Lung (tissue), 12 donors: ENCODE results near the gene TBC1D22A. TPM values are rescaled to one million over a fixed set of nuclear protein-coding genes. Genes with fewer than 3 reads are reported as not detected.

Experiments
- ATAC-seq: fragments of 200-7000 bp; cut with Tn5 transposase; one replicate; pipeline ENCODE4 v1.9.1; 2020; ENCODE audit warnings: moderate number of reproducible peaks; ENCODE audit not compliant: insufficient read depth, low FRiP score
- DNase-seq, 3 donors: peaks; one replicate each; pipeline ENCODE4 v3.0.0-alpha.2; 2013 to 2017
- H3K27ac ChIP-seq, 2 donors: one replicate each; pipeline ENCODE4 v1.5.1; 2013; ENCODE audit warnings: mild to moderate bottlenecking in 2 of 2, moderate library complexity in 2 of 2, control low read depth in 1 of 2, inconsistent platforms in 1 of 2, low read depth in 1 of 2, low read length in 1 of 2
- H3K27me3 ChIP-seq, 3 donors: one replicate each; pipeline ENCODE4 v1.5.1; 2013; ENCODE audit warnings: low read length in 2 of 3; ENCODE audit not compliant: control insufficient read depth in 3 of 3, insufficient read depth in 3 of 3
- H3K36me3 ChIP-seq, 4 donors: one replicate each; pipeline ENCODE4 v1.5.1; 2013; ENCODE audit warnings: low read length in 4 of 4, mild to moderate bottlenecking in 1 of 4, moderate library complexity in 1 of 4; ENCODE audit not compliant: control insufficient read depth in 4 of 4, insufficient read depth in 4 of 4
- H3K4me1 ChIP-seq, 5 donors: one replicate each; pipeline ENCODE4 v1.5.1; 2013; ENCODE audit warnings: low read length in 5 of 5, mild to moderate bottlenecking in 2 of 5, moderate library complexity in 1 of 5; ENCODE audit not compliant: control insufficient read depth in 5 of 5, insufficient read depth in 5 of 5
- H3K4me3 ChIP-seq: one replicate; pipeline ENCODE4 v1.5.1; 2013; ENCODE audit warnings: mild to moderate bottlenecking, control low read depth, moderate library complexity
- H3K9ac ChIP-seq, 2 donors: one replicate each; pipeline ENCODE4 v1.5.1; 2013; ENCODE audit warnings: low read length in 2 of 2, control low read depth in 1 of 2; ENCODE audit not compliant: insufficient read depth in 1 of 2
- H3K9me3 ChIP-seq, 4 donors: one replicate each; pipeline ENCODE4 v1.5.1; 2013; ENCODE audit warnings: low read length in 3 of 4, mild to moderate bottlenecking in 1 of 4, moderate library complexity in 1 of 4; ENCODE audit not compliant: control insufficient read depth in 4 of 4, insufficient read depth in 3 of 4
- WGBS, 2 donors: extraction: QIAGEN DNeasy Blood & Tissue Kit; methylation state at CpG; one replicate each; pipeline ENCODE4 v1.1.7; 2013; 5-methylcytosine and 5-hydroxymethylcytosine counted together
- polyA plus RNA-seq, 2 donors: library from polyadenylated mRNA; stranded (reverse); fragments of 200-250 nt; gene quantifications; one replicate each; pipeline ENCODE4 v1.2.1, GENCODE V29; 2013
- total RNA-seq, 2 donors: library from RNA; depleted of rRNA in 1 of 2; stranded (reverse); fragments of >200 nt in 1 of 2; gene quantifications; one replicate each; pipeline ENCODE4 v1.2.1, GENCODE V29; 2014 to 2021
- TF ChIP-seq, protein P1 (sequence below): IDR thresholded peaks from 2 replicates; pipeline ENCODE4 v1.5.1; 2012; ENCODE audit warnings: mild to moderate bottlenecking; ENCODE audit errors: control extremely low read depth, extremely low read depth
- donor health status: control.
- donor health status: control.
- donor health status: Bipolar disorder and iron deficiency.
- donor health status: healthy.
- donor health status: DM: yes; HTN: yes; CAD: no.

Gene TBC1D22A
- total and polyA plus RNA-seq, 4 donors: 20.2 to 38.4 (median 21.0) TPM

DNA sequence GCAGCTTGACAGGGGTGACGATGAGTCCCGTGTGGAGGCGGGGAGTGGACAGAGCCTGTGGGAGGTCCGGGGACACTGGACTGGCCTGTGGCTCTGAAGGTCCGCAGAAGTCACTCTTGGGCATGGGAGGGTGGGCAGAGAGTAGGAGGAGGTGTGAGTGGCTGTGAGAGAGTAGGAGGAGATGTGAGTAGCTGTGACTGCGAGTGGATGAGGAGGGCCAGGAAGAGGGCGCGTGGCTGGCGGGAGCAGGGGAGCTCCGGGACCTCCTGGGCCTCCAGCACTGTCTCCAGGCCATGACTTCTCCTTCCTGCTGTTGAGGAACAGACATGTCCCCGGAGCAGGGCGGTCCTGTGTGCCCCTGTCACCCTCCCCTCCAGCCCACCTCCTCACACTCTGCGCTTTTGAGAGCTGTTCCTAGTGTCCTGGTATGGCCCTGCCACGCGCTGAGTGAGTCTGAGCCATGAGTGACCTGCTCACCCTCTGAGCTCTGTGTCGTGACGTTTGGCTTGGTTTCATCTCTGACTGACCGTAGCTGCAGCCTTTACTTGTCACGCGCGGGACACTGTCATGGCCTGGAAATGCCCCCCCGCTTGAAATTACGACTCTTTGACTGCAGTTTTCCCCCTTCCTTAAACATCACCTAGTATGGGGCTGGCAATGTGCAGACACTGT is 391.5 kb downstream of the TBC1D22A start:
- ATAC-seq: no peak
- Histone ChIP-seq H3K27ac (no peak overlapping the region), H3K27me3 (no peaks in the 10 kb centered on the region), H3K4me1 (peaks cover 0 to 30% (median 9%) of the 10 kb centered on the region in 5 donors), H3K9me3 (peaks cover 0 to 3% (median 0%) of the 10 kb centered on the region in 4 donors), H3K9ac (no peak overlapping the region), H3K4me3 (no peak overlapping the region), H3K36me3 (peaks cover 0 to 9% (median 2%) of the 10 kb centered on the region in 4 donors)
- 78% methylated on average over 23 of the region's 23 CpGs for WGBS, 2 donors
- TF ChIP-seq, protein P1, sequence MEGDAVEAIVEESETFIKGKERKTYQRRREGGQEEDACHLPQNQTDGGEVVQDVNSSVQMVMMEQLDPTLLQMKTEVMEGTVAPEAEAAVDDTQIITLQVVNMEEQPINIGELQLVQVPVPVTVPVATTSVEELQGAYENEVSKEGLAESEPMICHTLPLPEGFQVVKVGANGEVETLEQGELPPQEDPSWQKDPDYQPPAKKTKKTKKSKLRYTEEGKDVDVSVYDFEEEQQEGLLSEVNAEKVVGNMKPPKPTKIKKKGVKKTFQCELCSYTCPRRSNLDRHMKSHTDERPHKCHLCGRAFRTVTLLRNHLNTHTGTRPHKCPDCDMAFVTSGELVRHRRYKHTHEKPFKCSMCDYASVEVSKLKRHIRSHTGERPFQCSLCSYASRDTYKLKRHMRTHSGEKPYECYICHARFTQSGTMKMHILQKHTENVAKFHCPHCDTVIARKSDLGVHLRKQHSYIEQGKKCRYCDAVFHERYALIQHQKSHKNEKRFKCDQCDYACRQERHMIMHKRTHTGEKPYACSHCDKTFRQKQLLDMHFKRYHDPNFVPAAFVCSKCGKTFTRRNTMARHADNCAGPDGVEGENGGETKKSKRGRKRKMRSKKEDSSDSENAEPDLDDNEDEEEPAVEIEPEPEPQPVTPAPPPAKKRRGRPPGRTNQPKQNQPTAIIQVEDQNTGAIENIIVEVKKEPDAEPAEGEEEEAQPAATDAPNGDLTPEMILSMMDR: no peak
- peak; percentile 36 to 52 (median 50) for DNase-seq

GRCh38 chr22:47154621-47155081 is 392.2 kb downstream of the TBC1D22A start:
- H3K9ac ChIP-seq: no peak overlapping the region
- DNase-seq (peak; percentile 89 to 92 (median 89)), ATAC-seq (no peak)
- no peak overlapping the region for H3K4me3 ChIP-seq
- 61 to 72% methylated on average over 19 of the region's 19 CpGs for WGBS, 2 donors
- peaks cover 0 to 12% (median 5%) of the 10 kb centered on the region in 4 donors for H3K36me3 ChIP-seq
- TF ChIP-seq, protein P1: no peak
- H3K4me1 ChIP-seq: peaks cover 0 to 28% (median 9%) of the 10 kb centered on the region in 5 donors
- H3K9me3 ChIP-seq: peaks cover 0 to 3% (median 0%) of the 10 kb centered on the region in 4 donors
- no peaks in the 10 kb centered on the region for H3K27me3 ChIP-seq
- H3K27ac ChIP-seq: no peak overlapping the region

GRCh38 chr22:47155131-47155885 is 392.9 kb downstream of the TBC1D22A start:
- no peaks in the 10 kb centered on the region for H3K27me3 ChIP-seq
- H3K9ac ChIP-seq: no peak overlapping the region
- WGBS, 2 donors: 90 to 91% methylated on average over 31 of the region's 31 CpGs
- H3K9me3 ChIP-seq: peaks cover 0 to 3% (median 0%) of the 10 kb centered on the region in 4 donors
- H3K36me3 ChIP-seq: peaks cover 0 to 12% (median 6%) of the 10 kb centered on the region in 4 donors
- no peak for ATAC-seq
- peaks cover 0 to 28% (median 9%) of the 10 kb centered on the region in 5 donors for H3K4me1 ChIP-seq
- DNase-seq: no peak
- H3K4me3 ChIP-seq: no peak overlapping the region
- no peak overlapping the region for H3K27ac ChIP-seq
- TF ChIP-seq, protein P1: no peak
